GM20431 (cell line): ENCODE data around the gene TTBK2.

Experiments used
- in situ Hi-C: fragments of 300-500 bp; cut with MseI, MboI; formaldehyde crosslinking; loops from one replicate; pipeline ENCODE4 v1.15.0; 2020; ENCODE audit warnings: low sequenced_read_pairs; ENCODE audit not compliant: unreplicated experiment

TTBK2 gene

GRCh38 chr15:42845581-42845980 is 75.0 kb downstream of the TTBK2 start:
- in situ Hi-C loops: no loop called here

- in situ Hi-C loops: no loop called here
Observed at GRCh38 chr15:42843699-42844098, 76.9 kb downstream of the TTBK2 start.

GRCh38 chr15:42836251-42836650 is 84.3 kb downstream of the TTBK2 start:
- in situ Hi-C loops: no loop called here

- in situ Hi-C loops: no loop called here
Observed at GRCh38 chr15:42832576-42832975, 88.0 kb downstream of the TTBK2 start.

- in situ Hi-C loops: no loop called here
Observed at GRCh38 chr15:42826251-42826890, 94.2 kb downstream of the TTBK2 start.

GRCh38 chr15:42825599-42825998 is 95.0 kb downstream of the TTBK2 start:
- in situ Hi-C loops: no loop called here

GRCh38 chr15:42820811-42821210 is 99.8 kb downstream of the TTBK2 start:
- in situ Hi-C loops: no loop called here

- in situ Hi-C loops: no loop called here
Observed at GRCh38 chr15:42819786-42820185, 100.8 kb downstream of the TTBK2 start.

GRCh38 chr15:42811433-42811832 is 109.1 kb downstream of the TTBK2 start:
- in situ Hi-C loops: no loop called here

- in situ Hi-C loops: no loop called here
Observed at GRCh38 chr15:42808913-42809312, 111.7 kb downstream of the TTBK2 start.

GRCh38 chr15:42805266-42805665 is 115.3 kb downstream of the TTBK2 start:
- in situ Hi-C loops: no loop called here

GRCh38 chr15:42804739-42805138 is 115.8 kb downstream of the TTBK2 start:
- in situ Hi-C loops: no loop called here

GRCh38 chr15:42803436-42803835 is 117.1 kb downstream of the TTBK2 start:
- in situ Hi-C loops: no loop called here

- in situ Hi-C loops: no loop called here
Observed at GRCh38 chr15:42802168-42802567, 118.4 kb downstream of the TTBK2 start.

- in situ Hi-C loops: no loop called here
Observed at GRCh38 chr15:42800731-42801474, 119.7 kb downstream of the TTBK2 start.

- in situ Hi-C loops: no loop called here
Observed at GRCh38 chr15:42798802-42799201, 121.8 kb downstream of the TTBK2 start.

- in situ Hi-C loops: no loop called here
Observed at GRCh38 chr15:42796955-42797782, 123.4 kb downstream of the TTBK2 start.

GRCh38 chr15:42788725-42789124 is 131.9 kb downstream of the TTBK2 start:
- in situ Hi-C loops: no loop called here

GRCh38 chr15:42786978-42787377 is 133.6 kb downstream of the TTBK2 start:
- in situ Hi-C loops: no loop called here

- in situ Hi-C loops: no loop called here
Observed at GRCh38 chr15:42785569-42785968, 135.0 kb downstream of the TTBK2 start.

GRCh38 chr15:42784705-42785104 is 135.9 kb downstream of the TTBK2 start:
- in situ Hi-C loops: no loop called here
